NOMO-1 treated with dmso at 0.1 percent for 144 hours (cell line): ENCODE measurements around the gene AGTR1.

Source experiments
- DNase-seq: peaks from one replicate; lab custom pipeline; 2025; ENCODE audit not compliant: unreplicated experiment; lab: John Stamatoyannopoulos, UW

AGTR1 gene

GRCh38 chr3:148697306-148698189 is at the start of gene AGTR1:
TSS of gene AGTR1 (plus strand) at chr3:148697903. CDS start at chr3:148741036, 43,133 bp downstream.
- DNase-seq, result no peak

- no peak for DNase-seq
Measured at GRCh38 chr3:148648685-148649352, 48.9 kb upstream of the AGTR1 start.

GRCh38 chr3:148651549-148651948 is 46.2 kb upstream of the AGTR1 start:
- DNase-seq, result no peak

GRCh38 chr3:148654433-148654832 is 43.3 kb upstream of the AGTR1 start:
- DNase-seq, result no peak

GRCh38 chr3:148657470-148657869 is 40.2 kb upstream of the AGTR1 start:
- DNase-seq, result no peak

GRCh38 chr3:148659512-148659911 is 38.2 kb upstream of the AGTR1 start:
- no peak for DNase-seq

GRCh38 chr3:148680289-148680688 is 17.4 kb upstream of the AGTR1 start:
- no peak for DNase-seq

- DNase-seq, result no peak
Measured at GRCh38 chr3:148681080-148681479, 16.6 kb upstream of the AGTR1 start.

- no peak for DNase-seq
Measured at GRCh38 chr3:148682997-148683396, 14.7 kb upstream of the AGTR1 start.

GRCh38 chr3:148694116-148694515 is 3.6 kb upstream of the AGTR1 start:
- no peak for DNase-seq

- no peak for DNase-seq
Measured at GRCh38 chr3:148698190-148698810, 597 bp downstream of the AGTR1 start.

GRCh38 chr3:148705314-148705713 is 7.6 kb downstream of the AGTR1 start:
- no peak for DNase-seq

GRCh38 chr3:148707601-148708380 is 10.1 kb downstream of the AGTR1 start:
- no peak for DNase-seq

GRCh38 chr3:148708409-148708808 is 10.7 kb downstream of the AGTR1 start:
- DNase-seq, result no peak

- DNase-seq, result no peak
Measured at GRCh38 chr3:148709560-148710253, 12.0 kb downstream of the AGTR1 start.

- DNase-seq, result no peak
Measured at GRCh38 chr3:148710665-148711064, 13.0 kb downstream of the AGTR1 start.

- DNase-seq, result no peak
Measured at GRCh38 chr3:148711981-148712666, 14.4 kb downstream of the AGTR1 start.

- DNase-seq, result no peak
Measured at GRCh38 chr3:148714521-148714920, 16.8 kb downstream of the AGTR1 start.

GRCh38 chr3:148716657-148717056 is 19.0 kb downstream of the AGTR1 start:
- DNase-seq, result no peak
